Keratinocyte (primary cell): ENCODE results near the gene ANKRD1. TPM values are rescaled to one million over a fixed set of nuclear protein-coding genes. Genes with fewer than 3 reads are reported as not detected.

ENCODE experiments used
- DNase-seq: peaks from one replicate; pipeline ENCODE4 v3.0.0-alpha.2; 2011; ENCODE audit warnings: low read depth, missing footprints, low spot score
- FAIRE-seq: peaks from 2 replicates; lab custom pipeline; 2011; peaks lifted over from hg19 to GRCh38; lab: Jason Lieb, UNC
- H2AFZ ChIP-seq: 2 replicates; pipeline ENCODE4 v1.6.0; 2012; ENCODE audit warnings: low read length, control low read depth, inconsistent platforms; ENCODE audit not compliant: control insufficient read depth
- H3K27ac ChIP-seq: 2 replicates; pipeline ENCODE4 v1.5.1; 2011; ENCODE audit warnings: low read length; ENCODE audit not compliant: control insufficient read depth, insufficient read depth
- H3K27me3 ChIP-seq: 3 replicates; pipeline ENCODE4 v1.6.0; 2011; ENCODE audit warnings: low read length; ENCODE audit not compliant: control insufficient read depth, insufficient read depth; ENCODE audit errors: extremely low read depth
- H3K36me3 ChIP-seq, 2 experiments: 2 replicates in 1 of 2; 3 replicates in 1 of 2; pipeline ENCODE4 v1.5.1; 2011; ENCODE audit warnings: low read length in 2 of 2, mild to moderate bottlenecking in 1 of 2; ENCODE audit not compliant: control insufficient read depth in 2 of 2, insufficient read depth in 2 of 2; ENCODE audit errors: extremely low read depth in 1 of 2
- H3K4me1 ChIP-seq: 3 replicates; pipeline ENCODE4 v1.5.1; 2011; ENCODE audit warnings: low read length; ENCODE audit not compliant: control insufficient read depth, insufficient read depth; ENCODE audit errors: extremely low read depth
- H3K4me2 ChIP-seq: 3 replicates; pipeline ENCODE4 v1.6.0; 2011; ENCODE audit warnings: low read depth, low read length; ENCODE audit not compliant: control insufficient read depth, insufficient read depth; ENCODE audit errors: extremely low read depth
- H3K4me3 ChIP-seq, 3 experiments: fragments of 200-600 bp in 1 of 3; sonication (generic) in 1 of 3; 2 replicates in 2 of 3; 3 replicates in 1 of 3; pipeline ENCODE4 v1.5.1; 2011 to 2016; ENCODE audit warnings: low read length in 3 of 3, mild to moderate bottlenecking in 3 of 3, control low read depth in 2 of 3, inconsistent platforms in 1 of 3, low read depth in 1 of 3, mixed read lengths in 1 of 3, mixed run types in 1 of 3, moderate library complexity in 1 of 3; ENCODE audit not compliant: control insufficient read depth in 2 of 3, insufficient read depth in 2 of 3; ENCODE audit errors: extremely low read depth in 1 of 3
- H3K79me2 ChIP-seq: 2 replicates; pipeline ENCODE4 v1.6.0; 2012; ENCODE audit warnings: low read length; ENCODE audit not compliant: control insufficient read depth, insufficient read depth
- H3K9ac ChIP-seq: 3 replicates; pipeline ENCODE4 v1.6.0; 2011; ENCODE audit warnings: low read length; ENCODE audit not compliant: control insufficient read depth, insufficient read depth; ENCODE audit errors: extremely low read depth
- H3K9me1 ChIP-seq: 3 replicates; pipeline ENCODE4 v1.6.0; 2011; ENCODE audit warnings: low read length; ENCODE audit not compliant: control insufficient read depth, insufficient read depth; ENCODE audit errors: extremely low read depth
- H3K9me3 ChIP-seq: 2 replicates; pipeline ENCODE4 v1.5.1; 2012; ENCODE audit warnings: low read depth, low read length; ENCODE audit not compliant: control insufficient read depth
- H4K20me1 ChIP-seq: 3 replicates; pipeline ENCODE4 v1.6.0; 2011; ENCODE audit warnings: low read length; ENCODE audit not compliant: control insufficient read depth, insufficient read depth; ENCODE audit errors: extremely low read depth
- EZH2 ChIP-seq: IDR thresholded peaks from one replicate; pipeline ENCODE4 v1.6.1; 2012; ENCODE audit warnings: inconsistent platforms, mild to moderate bottlenecking, low read length, moderate library complexity
- dilution Hi-C: fragments of 300-500 bp; cut with MboI; formaldehyde crosslinking; loops from one replicate; pipeline ENCODE4 v1.7.0; 2020; ENCODE audit warnings: low sequenced_read_pairs; ENCODE audit not compliant: extremely low pct_ligation_motif_present
- polyA plus RNA-seq, 5 experiments: library from polyadenylated mRNA; depleted of rRNA in 3 of 5; stranded (reverse) in 3 of 5; stranded (forward) in 1 of 5; unstranded in 1 of 5; fragments of >200 nt; gene quantifications; 1 replicate in 1 of 5; 2 replicates in 3 of 5; 3 replicates in 1 of 5; pipeline versions ENCODE4 v1.2.1 to v1.2.3, GENCODE V29; 2011 to 2012; ENCODE audit warnings: missing spikeins in 2 of 5, low read depth in 1 of 5, low replicate concordance in 1 of 5
- TF ChIP-seq, protein P1 (sequence below), 3 experiments: IDR thresholded peaks in 1 of 3; conservative IDR thresholded peaks in 1 of 3; optimal IDR thresholded peaks in 1 of 3; 2 replicates in 2 of 3; 3 replicates in 1 of 3; pipeline versions ENCODE3 to v1.5.1; 2011; ENCODE audit warnings: low read length in 3 of 3, mild to moderate bottlenecking in 3 of 3, moderate library complexity in 2 of 3, control low read depth in 1 of 3, inconsistent platforms in 1 of 3; ENCODE audit not compliant: insufficient read depth in 2 of 3; ENCODE audit errors: extremely low read depth in 1 of 3

Gene ANKRD1
- polyA plus RNA-seq, 1 donor (not counting 4 experiments of a cell fraction or from before 2014, with no cell fraction given) = 0.07 TPM

- DNase-seq (no peak), FAIRE-seq (no peak)
- Histone ChIP-seq H3K27me3 (no peaks in the 10 kb centered on the region), H3K4me1 (peaks cover 14% of the 10 kb centered on the region), H3K4me2 (peak overlapping the region; percentile 10), H2AFZ (peak overlapping the region; percentile 12), H3K36me3 (no peaks in the 10 kb centered on the region), H3K79me2 (no peaks in the 10 kb centered on the region), H4K20me1 (no peaks in the 10 kb centered on the region), H3K27ac (no peak overlapping the region), H3K9me3 (no peaks in the 10 kb centered on the region), H3K4me3 (no peak overlapping the region), H3K9me1 (no peaks in the 10 kb centered on the region), H3K9ac (no peak overlapping the region)
- dilution Hi-C loops = no loop called here
- TF ChIP-seq EZH2 = no peak
- TF ChIP-seq, protein P1, sequence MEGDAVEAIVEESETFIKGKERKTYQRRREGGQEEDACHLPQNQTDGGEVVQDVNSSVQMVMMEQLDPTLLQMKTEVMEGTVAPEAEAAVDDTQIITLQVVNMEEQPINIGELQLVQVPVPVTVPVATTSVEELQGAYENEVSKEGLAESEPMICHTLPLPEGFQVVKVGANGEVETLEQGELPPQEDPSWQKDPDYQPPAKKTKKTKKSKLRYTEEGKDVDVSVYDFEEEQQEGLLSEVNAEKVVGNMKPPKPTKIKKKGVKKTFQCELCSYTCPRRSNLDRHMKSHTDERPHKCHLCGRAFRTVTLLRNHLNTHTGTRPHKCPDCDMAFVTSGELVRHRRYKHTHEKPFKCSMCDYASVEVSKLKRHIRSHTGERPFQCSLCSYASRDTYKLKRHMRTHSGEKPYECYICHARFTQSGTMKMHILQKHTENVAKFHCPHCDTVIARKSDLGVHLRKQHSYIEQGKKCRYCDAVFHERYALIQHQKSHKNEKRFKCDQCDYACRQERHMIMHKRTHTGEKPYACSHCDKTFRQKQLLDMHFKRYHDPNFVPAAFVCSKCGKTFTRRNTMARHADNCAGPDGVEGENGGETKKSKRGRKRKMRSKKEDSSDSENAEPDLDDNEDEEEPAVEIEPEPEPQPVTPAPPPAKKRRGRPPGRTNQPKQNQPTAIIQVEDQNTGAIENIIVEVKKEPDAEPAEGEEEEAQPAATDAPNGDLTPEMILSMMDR (optimal IDR thresholded peaks at IDR 0.05 in 1 of 3, IDR thresholded peaks at IDR 0.05 in 1 of 3, conservative IDR thresholded peaks at IDR 0.05 in 1 of 3; ENCODE audit: extremely low read depth in 1 of 3, insufficient read depth in 2 of 3, low read length in 3 of 3) = no peak
Measured at GRCh38 chr10:90930971-90931871, 10.3 kb upstream of the ANKRD1 start.

- no peak overlapping the region for H3K27ac ChIP-seq
- no peaks in the 10 kb centered on the region for H3K36me3 ChIP-seq
- dilution Hi-C loops = no loop called here
- H3K4me1 ChIP-seq = peaks cover 14% of the 10 kb centered on the region
- no peaks in the 10 kb centered on the region for H3K27me3 ChIP-seq
- H3K4me3 ChIP-seq = no peak overlapping the region
- FAIRE-seq (no peak), DNase-seq (no peak)
- H3K9ac ChIP-seq = no peak overlapping the region
- TF ChIP-seq, protein P1 (optimal IDR thresholded peaks at IDR 0.05 in 1 of 3, IDR thresholded peaks at IDR 0.05 in 1 of 3, conservative IDR thresholded peaks at IDR 0.05 in 1 of 3; ENCODE audit: extremely low read depth in 1 of 3, insufficient read depth in 2 of 3, low read length in 3 of 3) = no peak
- no peak for TF ChIP-seq EZH2
- peak overlapping the region; percentile 8 for H2AFZ ChIP-seq
- no peaks in the 10 kb centered on the region for H3K9me3 ChIP-seq
- peak overlapping the region; percentile 10 for H3K4me2 ChIP-seq
- no peaks in the 10 kb centered on the region for H4K20me1 ChIP-seq
- no peaks in the 10 kb centered on the region for H3K9me1 ChIP-seq
- H3K79me2 ChIP-seq = no peaks in the 10 kb centered on the region
Measured at GRCh38 chr10:90930070-90930837, 9.4 kb upstream of the ANKRD1 start.
